ENCODE measurements around the gene PSMD14.

The PSMD14 gene

GRCh38 chr2:161384864-161385263 lies 76.6 kb downstream of the PSMD14 start:
- DNase-seq (no peak), ATAC-seq (peak; percentile 65)
- Mint-ChIP-seq H3K4me3 (no peak overlapping the region), H3K4me1 (peaks cover 14% of the 10 kb centered on the region), H3K36me3 (ENCODE audit: low read depth) (peaks cover 18% of the 10 kb centered on the region), H3K27me3 (no peaks in the 10 kb centered on the region), H3K9me3 (no peaks in the 10 kb centered on the region), H3K27ac (no peak overlapping the region)

DNA sequence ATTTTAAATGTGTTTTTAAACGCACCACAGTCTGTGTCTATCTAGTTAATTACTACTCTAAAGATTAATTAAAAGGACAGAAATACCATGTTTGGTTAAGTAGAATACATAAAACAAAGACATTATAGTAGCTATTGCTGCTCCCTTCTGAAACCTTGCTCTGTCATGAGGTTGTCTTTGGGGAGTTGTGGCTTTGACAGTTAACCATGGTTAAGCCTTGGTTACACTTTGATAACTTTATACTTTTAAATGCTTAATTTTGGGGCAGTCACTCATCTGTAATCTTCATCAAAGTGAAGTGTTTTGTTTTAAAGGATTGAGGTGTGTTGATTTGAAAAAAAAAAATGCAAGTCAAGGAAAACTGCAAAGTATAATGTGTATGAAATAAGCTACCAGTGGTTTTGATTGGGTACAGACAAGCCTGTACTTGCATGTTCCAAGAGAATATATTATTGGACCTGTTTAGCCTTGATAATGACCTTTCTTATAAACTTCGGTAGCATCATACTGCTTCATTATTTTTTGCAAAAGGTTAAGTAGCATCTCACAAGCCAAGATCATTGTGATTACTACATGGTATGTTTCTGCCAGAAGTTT lies 78.1 kb downstream of the PSMD14 start:
- Mint-ChIP-seq H3K27me3 (no peaks in the 10 kb centered on the region), H3K9me3 (no peaks in the 10 kb centered on the region), H3K36me3 (ENCODE audit: low read depth) (peaks cover 22% of the 10 kb centered on the region), H3K4me1 (peaks cover 14% of the 10 kb centered on the region), H3K4me3 (no peak overlapping the region), H3K27ac (no peak overlapping the region)
- no peak for ATAC-seq
- DNase-seq = no peak

GRCh38 chr2:161388146-161388779 lies 80.0 kb downstream of the PSMD14 start:
- peaks cover 14% of the 10 kb centered on the region for H3K4me1 Mint-ChIP-seq
- ATAC-seq (no peak), DNase-seq (no peak)
- H3K27ac Mint-ChIP-seq = no peak overlapping the region
- no peak overlapping the region for H3K4me3 Mint-ChIP-seq
- no peaks in the 10 kb centered on the region for H3K27me3 Mint-ChIP-seq
- peaks cover 35% of the 10 kb centered on the region for H3K36me3 Mint-ChIP-seq (ENCODE audit: low read depth)
- H3K9me3 Mint-ChIP-seq = no peaks in the 10 kb centered on the region

- Mint-ChIP-seq H3K4me1 (no peaks in the 10 kb centered on the region), H3K27me3 (no peaks in the 10 kb centered on the region), H3K9me3 (no peaks in the 10 kb centered on the region), H3K27ac (no peak overlapping the region), H3K36me3 (ENCODE audit: low read depth) (peaks cover 51% of the 10 kb centered on the region), H3K4me3 (no peak overlapping the region)
- DNase-seq = no peak
- no peak for ATAC-seq
Observed at GRCh38 chr2:161391737-161392506, 83.7 kb downstream of the PSMD14 start.

- Mint-ChIP-seq H3K9me3 (no peaks in the 10 kb centered on the region), H3K36me3 (ENCODE audit: low read depth) (peaks cover 63% of the 10 kb centered on the region), H3K4me1 (no peaks in the 10 kb centered on the region), H3K27me3 (no peaks in the 10 kb centered on the region), H3K4me3 (no peak overlapping the region), H3K27ac (no peak overlapping the region)
- DNase-seq = no peak
- no peak for ATAC-seq
Observed at GRCh38 chr2:161400076-161400475, 91.9 kb downstream of the PSMD14 start.

DNA sequence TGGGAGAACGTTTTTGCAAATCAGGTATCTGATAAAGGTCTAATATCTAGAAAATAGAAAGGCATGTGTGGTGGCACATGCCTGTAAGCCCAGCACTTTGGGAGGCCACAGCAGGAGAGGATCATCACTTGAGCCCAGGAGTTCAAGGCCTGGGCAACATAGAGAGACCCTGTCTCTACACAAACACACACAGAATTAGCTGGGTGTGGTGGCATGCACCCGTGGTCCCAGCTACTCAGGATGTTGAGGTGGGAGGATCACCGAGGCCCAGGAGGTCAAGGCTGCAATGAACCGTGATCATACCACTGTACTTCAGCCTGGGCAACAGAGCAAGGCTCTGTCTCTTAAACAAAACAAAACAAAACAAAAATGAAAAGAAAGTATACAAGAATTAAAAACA lies 94.1 kb downstream of the PSMD14 start:
- no peaks in the 10 kb centered on the region for H3K9me3 Mint-ChIP-seq
- ATAC-seq = no peak
- no peaks in the 10 kb centered on the region for H3K27me3 Mint-ChIP-seq
- DNase-seq = no peak
- peaks cover 44% of the 10 kb centered on the region for H3K36me3 Mint-ChIP-seq (ENCODE audit: low read depth)
- no peaks in the 10 kb centered on the region for H3K4me1 Mint-ChIP-seq
- H3K27ac Mint-ChIP-seq = no peak overlapping the region
- no peak overlapping the region for H3K4me3 Mint-ChIP-seq

GRCh38 chr2:161406316-161406715 lies 98.1 kb downstream of the PSMD14 start:
- ATAC-seq (no peak), DNase-seq (no peak)
- H3K36me3 Mint-ChIP-seq (ENCODE audit: low read depth) = peaks cover 34% of the 10 kb centered on the region
- no peak overlapping the region for H3K27ac Mint-ChIP-seq
- no peak overlapping the region for H3K4me3 Mint-ChIP-seq
- no peaks in the 10 kb centered on the region for H3K27me3 Mint-ChIP-seq
- H3K9me3 Mint-ChIP-seq = no peaks in the 10 kb centered on the region
- H3K4me1 Mint-ChIP-seq = no peaks in the 10 kb centered on the region

- DNase-seq (no peak), ATAC-seq (no peak)
- Mint-ChIP-seq H3K27me3 (no peaks in the 10 kb centered on the region), H3K9me3 (no peaks in the 10 kb centered on the region), H3K36me3 (ENCODE audit: low read depth) (peaks cover 29% of the 10 kb centered on the region), H3K27ac (no peak overlapping the region), H3K4me1 (no peaks in the 10 kb centered on the region), H3K4me3 (no peak overlapping the region)
Observed at GRCh38 chr2:161407597-161407996, 99.4 kb downstream of the PSMD14 start.

DNA sequence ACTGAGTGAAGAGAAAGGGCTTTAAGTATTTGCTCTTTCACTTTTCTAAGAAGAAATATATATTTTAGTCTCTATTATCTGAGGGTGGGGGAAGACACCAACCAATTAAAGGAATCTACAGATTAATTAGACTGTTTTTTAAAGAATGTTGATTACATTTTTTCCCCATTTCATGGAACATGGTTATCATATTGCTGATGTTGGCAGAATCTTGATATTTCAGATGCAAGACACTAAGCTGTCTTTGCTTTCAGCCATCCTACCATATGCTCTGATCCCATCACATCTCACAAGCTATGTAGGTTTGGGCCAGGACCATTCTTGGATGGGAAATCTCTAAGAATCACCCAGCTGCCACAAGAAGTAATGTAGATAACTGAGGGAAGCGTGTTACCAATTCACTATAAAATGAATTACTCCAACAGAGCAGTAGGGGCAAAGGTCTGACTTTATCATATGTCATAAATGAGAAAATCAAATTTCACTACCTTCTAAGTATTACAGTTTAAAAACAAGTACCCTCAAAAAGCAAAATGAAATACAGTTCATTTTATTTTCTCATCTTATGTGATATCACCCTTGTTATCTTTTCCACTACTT lies 101.2 kb downstream of the PSMD14 start:
- peaks cover 4% of the 10 kb centered on the region for H3K27me3 Mint-ChIP-seq
- ATAC-seq (no peak), DNase-seq (no peak)
- no peaks in the 10 kb centered on the region for H3K9me3 Mint-ChIP-seq
- H3K4me3 Mint-ChIP-seq = no peak overlapping the region
- H3K36me3 Mint-ChIP-seq (ENCODE audit: low read depth) = peaks cover 24% of the 10 kb centered on the region
- no peak overlapping the region for H3K27ac Mint-ChIP-seq
- peaks cover 3% of the 10 kb centered on the region for H3K4me1 Mint-ChIP-seq

DNA sequence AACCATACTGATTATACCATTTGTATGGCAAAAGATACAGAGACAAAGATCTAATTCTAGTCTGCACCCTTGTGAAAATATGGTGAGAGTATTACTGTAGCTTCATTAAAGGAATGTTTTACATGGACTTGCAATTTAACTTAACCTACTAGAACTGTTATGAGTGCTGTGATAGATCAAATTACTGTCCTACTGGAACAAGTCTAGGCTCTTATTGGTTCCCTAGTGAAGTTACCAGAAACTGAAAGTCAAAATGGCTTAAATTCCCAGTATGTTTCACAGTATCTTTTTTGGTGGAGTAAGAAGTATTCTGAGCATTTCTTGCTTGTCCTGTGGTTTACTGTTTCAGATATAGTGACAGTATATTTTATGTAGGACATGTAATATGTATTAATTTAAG lies 104.1 kb downstream of the PSMD14 start:
- H3K4me3 Mint-ChIP-seq = no peak overlapping the region
- H3K27me3 Mint-ChIP-seq = peaks cover 31% of the 10 kb centered on the region
- no peak overlapping the region for H3K27ac Mint-ChIP-seq
- no peak for ATAC-seq
- H3K9me3 Mint-ChIP-seq = no peaks in the 10 kb centered on the region
- peaks cover 28% of the 10 kb centered on the region for H3K4me1 Mint-ChIP-seq
- no peak for DNase-seq
- H3K36me3 Mint-ChIP-seq (ENCODE audit: low read depth) = peaks cover 22% of the 10 kb centered on the region

- peak overlapping the region; percentile 62 for H3K4me3 Mint-ChIP-seq
- H3K27me3 Mint-ChIP-seq = peaks cover 50% of the 10 kb centered on the region
- H3K36me3 Mint-ChIP-seq (ENCODE audit: low read depth) = peaks cover 13% of the 10 kb centered on the region
- ATAC-seq = peak; percentile 30
- H3K4me1 Mint-ChIP-seq = peaks cover 45% of the 10 kb centered on the region
- no peaks in the 10 kb centered on the region for H3K9me3 Mint-ChIP-seq
- H3K27ac Mint-ChIP-seq = no peak overlapping the region
- DNase-seq = no peak
Observed at GRCh38 chr2:161414042-161415033, 106.1 kb downstream of the PSMD14 start.

- ATAC-seq = no peak
- Mint-ChIP-seq H3K27ac (no peak overlapping the region), H3K4me1 (peaks cover 46% of the 10 kb centered on the region), H3K9me3 (no peaks in the 10 kb centered on the region), H3K4me3 (peak overlapping the region; percentile 62), H3K36me3 (ENCODE audit: low read depth) (peaks cover 13% of the 10 kb centered on the region), H3K27me3 (peaks cover 58% of the 10 kb centered on the region)
- no peak for DNase-seq
Observed at GRCh38 chr2:161415034-161415986, 107.1 kb downstream of the PSMD14 start.

DNA sequence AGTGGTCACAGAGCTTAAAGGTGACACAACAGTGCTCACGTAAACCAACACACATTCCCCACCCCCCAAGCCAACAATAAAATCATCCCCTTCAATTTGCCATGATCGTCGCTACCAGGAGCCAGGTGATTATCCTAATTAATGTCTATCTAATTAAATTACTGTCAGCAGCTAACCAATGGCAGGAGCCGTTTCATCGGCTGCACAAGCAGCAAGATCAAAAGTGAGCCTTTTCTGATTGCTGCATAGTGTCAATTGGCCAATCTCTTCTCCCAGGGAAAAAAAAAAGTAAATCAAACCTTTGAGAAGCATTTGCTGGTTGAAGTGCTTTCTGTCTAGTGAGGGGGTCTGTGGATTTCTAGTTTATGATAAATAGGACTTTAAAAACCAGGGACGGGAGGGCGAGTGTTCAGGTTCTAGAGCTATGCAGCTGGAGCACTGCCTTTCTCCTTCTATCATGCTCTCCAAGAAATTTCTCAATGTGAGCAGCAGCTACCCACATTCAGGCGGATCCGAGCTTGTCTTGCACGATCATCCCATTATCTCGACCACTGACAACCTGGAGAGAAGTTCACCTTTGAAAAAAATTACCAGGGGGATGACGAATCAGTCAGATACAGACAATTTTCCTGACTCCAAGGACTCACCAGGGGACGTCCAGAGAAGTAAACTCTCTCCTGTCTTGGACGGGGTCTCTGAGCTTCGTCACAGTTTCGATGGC lies 107.9 kb downstream of the PSMD14 start, which contains the start of gene TBR1:
TBR1 (plus strand) TSS at position 311 of the 721 bp plus-strand sequence; CDS start at position 425, 114 bp downstream.
- Mint-ChIP-seq H3K27me3 (peaks cover 67% of the 10 kb centered on the region), H3K4me3 (peak within 1 kb of the TSS; percentile 62), H3K27ac (no peak within 1 kb of the TSS), H3K9me3 (no peaks in the 10 kb centered on the region), H3K36me3 (ENCODE audit: low read depth) (peaks cover 12% of the 10 kb centered on the region), H3K4me1 (peaks cover 46% of the 10 kb centered on the region)
- DNase-seq (no peak), ATAC-seq (peak; percentile 42)

All from activated naive CD8-positive, alpha-beta T cell treated with anti-CD3 and anti-CD28 coated beads, Interleukin-2, amount 50 U/mL, for 24 hours (primary cell).